Skeletal muscle tissue (tissue), 4 donors: ENCODE measurements around the gene TRAF7. TPM values are rescaled to one million over a fixed set of nuclear protein-coding genes. Genes with fewer than 3 reads are reported as not detected.
"Not testable (repeated sequence)": the region's sequence is repeated elsewhere in the genome, so short reads cannot be mapped to it uniquely, and the experiment has no call there.

Experiments
- H3K27ac ChIP-seq: one replicate; pipeline ENCODE4 v1.7.0; 2013; ENCODE audit warnings: mild to moderate bottlenecking, low read depth, low read length, inconsistent platforms
- H3K27me3 ChIP-seq, 3 donors: one replicate each; pipeline ENCODE4 v1.7.0; 2013; ENCODE audit warnings: low read length in 3 of 3; ENCODE audit not compliant: control insufficient read depth in 3 of 3, insufficient read depth in 3 of 3
- H3K36me3 ChIP-seq, 3 donors: one replicate each; pipeline ENCODE4 v1.7.0; 2013; ENCODE audit warnings: low read length in 3 of 3; ENCODE audit not compliant: control insufficient read depth in 3 of 3, insufficient read depth in 3 of 3
- H3K4me1 ChIP-seq, 3 donors: one replicate each; pipeline ENCODE4 v1.7.0; 2013; ENCODE audit warnings: low read length in 3 of 3, mild to moderate bottlenecking in 3 of 3; ENCODE audit not compliant: control insufficient read depth in 3 of 3, insufficient read depth in 3 of 3
- H3K4me3 ChIP-seq, 3 donors: one replicate each; pipeline ENCODE4 v1.7.0; 2013; ENCODE audit warnings: low read length in 3 of 3
- H3K9ac ChIP-seq, 3 donors: one replicate each; pipeline ENCODE4 v1.7.0; 2013; ENCODE audit warnings: low read length in 3 of 3, mild to moderate bottlenecking in 3 of 3, moderate library complexity in 2 of 3, low read depth in 1 of 3
- H3K9me3 ChIP-seq, 3 donors: one replicate each; pipeline ENCODE4 v1.7.0; 2013; ENCODE audit warnings: low read length in 3 of 3; ENCODE audit not compliant: control insufficient read depth in 3 of 3
- total RNA-seq: library from RNA; depleted of rRNA; stranded (reverse); fragments of >200 nt; gene quantifications from one replicate; pipeline ENCODE4 v1.2.3, GENCODE V29; 2014
- donor health status: Osteomylitis.

TRAF7 gene
- total RNA-seq, 1 donor from 2014 or later = 24.0 TPM

DNA sequence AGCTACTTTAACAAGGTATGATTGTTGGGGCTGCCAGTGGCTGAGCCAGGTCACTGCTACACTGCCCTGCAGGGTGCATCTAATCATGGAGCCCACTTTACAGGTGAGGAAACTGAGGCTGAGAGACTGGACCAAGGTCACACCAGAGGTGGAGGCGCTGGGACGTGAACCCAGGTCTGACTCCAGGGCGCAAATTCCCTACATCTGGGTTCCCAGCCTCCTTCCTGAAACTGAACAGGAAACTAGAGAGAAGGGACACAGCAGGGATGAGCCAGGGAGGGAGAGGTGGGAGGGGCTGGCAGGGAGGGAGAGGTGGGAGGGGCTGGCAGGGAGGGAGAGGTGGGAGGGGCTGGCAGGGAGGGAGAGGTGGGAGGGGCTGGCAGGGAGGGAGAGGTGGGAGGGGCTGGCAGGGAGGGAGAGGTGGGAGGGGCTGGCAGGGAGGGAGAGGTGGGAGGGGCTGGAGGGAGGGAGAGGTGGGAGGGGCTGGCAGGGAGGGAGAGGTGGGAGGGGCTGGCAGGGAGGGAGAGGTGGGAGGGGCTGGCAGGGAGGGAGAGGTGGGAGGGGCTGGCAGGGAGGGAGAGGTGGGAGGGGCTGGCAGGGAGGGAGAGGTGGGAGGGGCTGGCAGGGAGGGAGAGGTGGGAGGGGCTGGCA is 27.8 kb upstream of the TRAF7 start:
- Histone ChIP-seq H3K27ac (peak overlapping the region; percentile 90), H3K4me1 (peaks cover 50 to 68% (median 62%) of the 10 kb centered on the region in 3 donors), H3K4me3 (peak overlapping the region in 1 of 3 donors; percentile 67)
- H3K27me3 ChIP-seq, H3K9ac ChIP-seq, H3K36me3 ChIP-seq, H3K9me3 ChIP-seq: not testable (repeated sequence)

DNA sequence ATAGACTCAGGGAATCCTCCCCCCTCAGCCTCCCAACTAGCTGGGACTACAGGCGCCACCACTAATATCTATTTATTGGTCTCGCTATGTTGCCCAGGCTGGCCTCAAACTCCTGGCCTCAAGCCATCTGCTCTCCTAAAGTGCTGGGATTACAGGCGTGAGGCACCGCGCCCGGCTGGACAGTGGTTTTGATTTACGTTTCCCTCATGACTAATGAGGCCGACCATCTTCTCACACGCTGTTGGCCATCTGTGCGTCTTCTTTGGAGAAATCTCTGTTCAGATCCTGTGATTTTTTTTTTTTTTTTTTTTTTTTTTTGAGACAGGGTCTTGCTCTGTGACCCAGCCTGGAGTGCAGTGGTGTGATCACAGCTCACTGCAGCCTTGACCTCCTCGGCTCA is 26.3 kb upstream of the TRAF7 start:
- not testable (repeated sequence) for H3K27me3 ChIP-seq, H3K9ac ChIP-seq, H3K27ac ChIP-seq, H3K4me3 ChIP-seq, H3K9me3 ChIP-seq, H3K36me3 ChIP-seq
- H3K4me1 ChIP-seq = peaks cover 41 to 58% (median 53%) of the 10 kb centered on the region in 3 donors

DNA sequence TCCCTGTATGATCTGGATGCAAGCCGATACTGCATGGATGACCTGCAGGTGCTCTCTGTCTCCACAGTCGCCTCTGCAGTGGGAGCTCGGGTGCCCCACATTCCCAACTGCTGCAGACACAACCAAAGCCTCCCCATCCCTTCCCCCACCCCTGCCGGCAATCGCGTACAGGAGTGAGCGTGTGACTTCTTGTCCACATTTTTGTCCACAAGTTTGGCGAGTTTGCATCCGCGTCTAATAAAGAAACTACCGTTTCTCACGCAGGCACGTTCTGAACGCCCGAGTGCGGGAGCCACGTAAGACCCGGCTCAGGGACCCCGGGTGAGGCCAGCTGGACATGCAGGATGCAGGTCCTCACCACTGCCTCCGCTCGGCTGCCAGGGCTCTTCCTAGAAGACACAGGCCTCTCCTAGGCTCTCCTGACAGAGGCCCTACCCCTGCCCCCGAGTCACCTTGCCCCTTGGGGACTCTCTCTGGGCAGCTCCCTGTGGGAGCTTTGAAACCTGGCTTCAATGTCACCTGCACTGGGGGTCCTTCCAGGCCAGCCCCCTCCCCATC is 25.6 kb upstream of the TRAF7 start:
- not testable (repeated sequence) for H3K4me3 ChIP-seq, H3K27me3 ChIP-seq, H3K36me3 ChIP-seq, H3K9me3 ChIP-seq, H3K27ac ChIP-seq
- Histone ChIP-seq H3K9ac (peak overlapping the region in 1 of 3 donors; percentile 25), H3K4me1 (peaks cover 38 to 52% (median 46%) of the 10 kb centered on the region in 3 donors)

DNA sequence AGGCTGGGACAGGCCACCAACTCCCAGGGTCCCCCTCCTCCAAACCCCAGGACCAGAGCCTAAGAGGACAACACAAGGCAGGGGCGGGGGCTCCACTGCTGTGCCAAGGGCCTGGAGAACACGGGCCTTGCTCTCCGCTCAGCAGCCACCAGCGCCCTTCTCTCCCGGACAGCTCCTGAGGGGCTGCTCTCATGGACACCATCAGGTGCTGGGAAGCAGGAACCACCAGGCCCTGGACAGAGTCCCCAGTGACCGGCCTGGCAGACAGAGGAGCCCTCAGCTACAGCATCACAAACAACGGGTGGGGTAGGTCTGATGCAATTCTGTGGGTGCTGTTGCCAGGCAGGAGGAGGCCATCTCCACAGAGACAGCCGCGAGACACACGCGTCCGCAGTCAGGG is 21.8 kb upstream of the TRAF7 start:
- Histone ChIP-seq H3K4me3 (peak overlapping the region in 1 of 3 donors; percentile 27), H3K27ac (peak overlapping the region; percentile 25)

DNA sequence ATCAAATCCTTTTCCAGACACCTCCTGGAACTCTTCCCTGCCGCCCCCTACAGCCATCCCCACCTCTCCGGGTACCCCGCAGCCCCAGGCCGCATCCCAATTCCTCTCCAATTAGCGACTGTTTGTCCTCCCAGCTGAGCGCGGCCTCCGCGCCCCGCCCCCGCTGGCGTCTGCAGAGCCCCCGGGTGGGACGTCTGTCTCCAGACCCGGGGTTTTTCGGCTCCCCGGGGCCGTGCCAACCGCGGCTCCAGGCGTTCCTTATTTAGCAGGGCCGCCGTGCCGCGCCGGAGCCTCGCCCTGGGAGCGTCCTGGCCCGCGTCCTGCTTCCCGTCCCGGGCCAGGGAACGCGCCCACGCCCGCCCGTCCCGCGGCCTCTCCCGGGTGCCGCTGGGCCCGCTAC is 20.5 kb upstream of the TRAF7 start:
- Histone ChIP-seq H3K9ac (peak overlapping the region in 2 of 3 donors; percentile 38 to 50), H3K4me3 (peak overlapping the region; percentile 36 to 64 (median 41)), H3K27ac (peak overlapping the region; percentile 68), H3K4me1 (peaks cover 4 to 15% (median 10%) of the 10 kb centered on the region in 3 donors)
- not testable (repeated sequence) for H3K27me3 ChIP-seq, H3K9me3 ChIP-seq, H3K36me3 ChIP-seq

More for the DNA sequence above, 21.8 kb upstream of the TRAF7 start:
- not testable (repeated sequence) for H3K27me3 ChIP-seq, H3K9me3 ChIP-seq, H3K36me3 ChIP-seq
- Histone ChIP-seq H3K9ac (peak overlapping the region in 2 of 3 donors; percentile 23 to 25), H3K4me1 (peaks cover 6 to 21% (median 15%) of the 10 kb centered on the region in 3 donors)

DNA sequence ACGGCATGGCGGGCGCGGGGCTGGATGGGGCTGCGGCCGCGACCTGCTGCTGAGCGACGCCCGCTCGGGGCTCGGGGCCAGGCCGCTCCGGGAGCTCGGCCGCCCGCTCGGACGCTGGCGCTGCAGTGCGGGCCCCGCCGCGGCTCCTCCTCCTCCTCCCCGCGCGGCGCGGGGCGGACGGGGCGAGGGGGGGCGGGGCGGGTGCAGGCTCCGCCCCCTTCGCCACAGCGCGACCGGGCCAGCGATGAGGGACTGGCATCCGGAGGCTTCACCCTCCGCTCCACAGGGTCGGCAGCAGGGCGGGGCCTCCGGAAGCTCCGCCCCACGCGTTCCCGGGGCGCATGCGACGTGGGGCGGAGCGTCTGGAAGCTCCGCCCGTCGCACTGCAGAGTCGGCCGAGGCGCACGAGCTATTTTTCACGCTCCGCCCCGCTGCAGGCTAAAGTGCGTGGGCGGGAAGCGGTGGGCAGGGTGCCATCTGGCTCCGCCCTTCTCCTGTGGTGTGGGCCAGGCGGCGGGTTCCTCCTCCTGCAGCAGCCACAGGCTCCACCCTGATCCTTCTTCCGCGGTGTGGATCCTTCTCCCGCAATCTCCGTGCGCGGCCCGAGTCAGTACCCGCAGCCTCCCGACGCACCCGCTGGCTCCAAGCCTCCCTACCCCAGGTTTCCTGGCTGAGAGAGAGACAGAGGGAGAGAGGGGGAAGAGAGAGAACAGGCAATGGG is 19.7 kb upstream of the TRAF7 start, which contains the start of gene PKD1:
Gene PKD1, minus strand, starts transcription at position 129 of the 721 bp plus-strand sequence. CDS start 209 bp downstream, outside the sequence.
- peak within 1 kb of the TSS; percentile 68 for H3K27ac ChIP-seq
- not testable (repeated sequence) for H3K27me3 ChIP-seq

DNA sequence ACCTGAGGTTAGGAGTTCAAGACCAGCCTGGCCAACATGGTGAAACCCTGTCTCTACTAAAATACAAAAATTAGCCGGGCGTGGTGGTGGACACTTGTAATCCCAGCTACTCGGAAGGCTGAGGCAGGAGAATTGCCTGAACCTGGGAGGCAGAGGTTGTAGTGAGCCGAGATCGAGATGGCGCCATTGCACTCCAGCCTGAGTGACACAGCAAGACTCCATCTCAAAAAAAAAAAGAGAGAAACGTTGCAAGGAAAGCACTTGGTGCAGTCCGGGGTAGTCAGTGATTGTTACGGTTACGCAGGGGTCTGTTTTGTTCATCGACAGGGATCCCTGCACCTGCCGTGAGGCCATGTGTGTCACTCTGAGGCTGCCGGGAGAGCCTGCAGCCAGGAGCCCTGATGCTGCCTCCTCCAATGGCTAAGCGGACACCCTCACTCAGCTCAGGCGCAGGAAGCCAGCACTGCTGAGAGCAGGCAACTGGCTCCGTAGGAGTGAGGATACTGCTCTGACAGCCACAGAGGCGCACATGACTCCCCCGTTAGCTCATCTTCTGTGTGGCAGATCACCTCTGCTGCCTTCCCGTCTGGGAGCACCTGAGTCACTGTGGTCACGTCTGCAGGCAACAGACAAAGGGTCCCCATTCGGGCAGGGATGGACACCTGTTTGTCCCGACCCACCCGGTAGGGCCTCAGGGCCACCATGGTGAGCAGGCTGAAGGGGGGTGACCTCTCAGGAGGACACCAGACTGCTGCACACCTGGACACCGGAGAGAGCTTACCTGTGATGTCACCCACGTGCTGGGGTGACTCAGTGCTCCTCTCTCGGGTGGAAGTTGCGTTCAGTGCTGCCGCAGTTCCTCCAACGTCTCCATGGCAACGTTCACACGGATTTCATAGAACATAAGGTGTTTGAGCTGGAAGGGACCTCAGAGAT is 12.4 kb upstream of the TRAF7 start:
- no peak overlapping the region for H3K9ac ChIP-seq
- H3K4me1 ChIP-seq = peaks cover 11 to 15% (median 12%) of the 10 kb centered on the region in 3 donors
- H3K27me3 ChIP-seq = no peaks in the 10 kb centered on the region
- no peak overlapping the region for H3K4me3 ChIP-seq
- no peak overlapping the region for H3K27ac ChIP-seq
- H3K9me3 ChIP-seq = no peaks in the 10 kb centered on the region
- no peaks in the 10 kb centered on the region for H3K36me3 ChIP-seq

More for the DNA sequence above, 19.7 kb upstream of the TRAF7 start, which contains the start of gene PKD1:
- H3K36me3 ChIP-seq, H3K9me3 ChIP-seq, H3K4me1 ChIP-seq: not testable (repeated sequence)
- Histone ChIP-seq H3K4me3 (peak within 1 kb of the TSS; percentile 58 to 64 (median 63)), H3K9ac (peak within 1 kb of the TSS in 2 of 3 donors; percentile 38 to 50)

DNA sequence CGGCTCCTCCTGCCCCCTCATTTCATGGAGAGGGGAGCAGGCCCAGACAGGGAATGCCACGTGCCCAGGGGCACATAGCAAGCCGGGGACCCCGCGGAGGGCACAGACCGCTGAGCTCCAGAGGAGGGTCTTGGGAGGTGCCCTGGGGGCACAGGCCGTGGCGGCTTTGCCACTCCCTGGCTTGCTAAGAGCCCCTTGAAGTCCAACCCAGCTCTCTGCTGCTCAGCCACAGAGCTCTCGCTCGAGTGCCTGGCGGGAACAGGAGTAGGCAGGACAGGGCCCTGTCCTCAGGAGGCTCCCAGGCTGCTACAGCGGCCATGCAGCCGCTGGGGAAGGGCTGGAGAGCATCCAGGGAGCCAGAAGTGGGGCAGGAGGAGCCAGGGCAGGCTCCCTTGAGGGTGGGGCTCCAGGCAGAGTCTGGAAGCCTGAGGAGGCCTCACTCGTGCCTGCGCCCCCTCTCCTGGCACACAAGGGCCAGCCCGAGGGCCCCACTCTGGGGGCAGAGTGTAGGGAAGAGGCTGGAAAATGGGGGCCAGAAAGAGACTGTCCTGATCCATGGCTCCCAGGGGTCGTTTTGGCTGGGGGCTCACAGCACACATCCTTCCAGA is 11.6 kb upstream of the TRAF7 start:
- Histone ChIP-seq H3K4me3 (no peak overlapping the region), H3K9ac (no peak overlapping the region)

DNA sequence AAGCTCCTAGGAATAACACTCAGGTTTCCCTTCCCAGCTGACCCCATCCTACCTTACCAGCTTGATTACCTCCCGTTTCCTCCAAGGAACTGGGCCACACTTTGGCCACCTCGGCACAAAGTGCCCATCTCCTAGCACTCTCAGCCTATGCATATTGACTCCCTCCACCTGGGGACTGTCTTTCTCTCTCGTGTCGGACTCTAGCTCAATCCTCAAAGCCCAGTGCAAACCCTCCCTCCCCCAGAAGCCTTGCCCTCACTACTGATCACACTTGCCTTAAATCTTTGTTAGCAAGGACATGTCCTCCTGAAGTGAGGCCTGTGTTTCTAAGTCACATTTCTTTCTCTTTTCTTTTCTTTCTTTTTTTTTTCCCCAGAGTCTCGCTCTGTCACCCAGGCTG is 9.7 kb upstream of the TRAF7 start:
- Histone ChIP-seq H3K9me3 (no peaks in the 10 kb centered on the region), H3K9ac (no peak overlapping the region), H3K36me3 (no peaks in the 10 kb centered on the region), H3K27ac (no peak overlapping the region), H3K4me1 (peaks cover 21 to 35% (median 35%) of the 10 kb centered on the region in 3 donors), H3K27me3 (no peaks in the 10 kb centered on the region), H3K4me3 (no peak overlapping the region)

More for the DNA sequence above, 11.6 kb upstream of the TRAF7 start:
- Histone ChIP-seq H3K27me3 (no peaks in the 10 kb centered on the region), H3K9me3 (no peaks in the 10 kb centered on the region), H3K36me3 (no peaks in the 10 kb centered on the region), H3K4me1 (peaks cover 12 to 20% (median 17%) of the 10 kb centered on the region in 3 donors), H3K27ac (no peak overlapping the region)
